HuH-7 (cell line): ENCODE data around the gene RAD23B.

Experiments used
- DNase-seq: peaks from one replicate; pipeline ENCODE4 v3.0.0; 2011; ENCODE audit warnings: low spot score

Gene RAD23B

DNA sequence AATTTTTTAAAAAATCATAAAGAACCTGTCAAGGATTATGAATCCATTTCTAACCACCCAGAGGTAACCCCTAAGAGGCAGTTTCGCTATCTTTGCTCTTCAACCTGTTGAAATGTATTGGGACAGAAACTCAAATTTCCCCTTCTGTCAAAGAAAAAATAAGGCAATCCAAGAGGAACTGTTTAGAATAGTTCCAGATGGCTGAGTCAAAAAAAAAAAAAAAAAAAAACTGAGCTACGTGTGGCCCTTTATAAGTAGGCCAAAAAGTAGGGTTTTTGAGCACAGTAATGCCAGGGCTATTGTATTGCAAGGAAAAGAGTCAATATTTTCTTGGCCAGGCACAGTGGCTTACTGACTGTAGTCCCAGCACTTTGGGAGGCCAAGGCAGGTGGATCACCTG is 94.9 kb downstream of the RAD23B start:
- no peak for DNase-seq
